Measurements from ENCODE around the gene ELP4. TPM values are rescaled to one million over a fixed set of nuclear protein-coding genes. Genes with fewer than 3 reads are reported as not detected.

The ELP4 gene
- total and polyA plus RNA-seq, 2 experiments from 2014 or later: 28.2 to 38.3 TPM

- no peak for TF ChIP-seq ZNF462 (CRISPR knock-in tag; IDR thresholded peaks at IDR 0.05)
- no peak for TF ChIP-seq NANOG (IDR thresholded peaks at IDR 0.05; ENCODE audit: borderline replicate concordance)
- TF ChIP-seq ZNF114 (CRISPR knock-in tag; IDR thresholded peaks at IDR 0.05): no peak
- TF ChIP-seq EZH2phosphoT487 (IDR thresholded peaks at IDR 0.05; ENCODE audit: unreplicated experiment): no peak
- TF ChIP-seq STAT1 (IDR thresholded peaks at IDR 0.05; ENCODE audit: unreplicated experiment): no peak
- no peak for TF ChIP-seq JUNB (IDR thresholded peaks at IDR 0.05; ENCODE audit: unreplicated experiment)
- no peak for TF ChIP-seq ZNF331 (CRISPR knock-in tag; IDR thresholded peaks at IDR 0.05; ENCODE audit: low read depth)
- no peak for TF ChIP-seq ETS1 (IDR thresholded peaks at IDR 0.05)
- TF ChIP-seq CREB1 (CRISPR knock-in tag; IDR thresholded peaks at IDR 0.05; ENCODE audit: low read depth): no peak
Measured at GRCh38 chr11:31512117-31512516, 2.5 kb downstream of the ELP4 start (continued).

- Histone ChIP-seq H3K36me3 (ENCODE audit: insufficient read depth) (no peaks in the 10 kb centered on the region), H3K27me3 (ENCODE audit: insufficient read depth) (no peaks in the 10 kb centered on the region), H2AFZ (no peak overlapping the region), H3K79me2 (replicated peaks; ENCODE audit: insufficient read depth) (no peaks in the 10 kb centered on the region), H3K27ac (ENCODE audit: low read depth) (no peak overlapping the region), H3K4me2 (no peak overlapping the region), H3K4me1 (ENCODE audit: insufficient read depth) (no peaks in the 10 kb centered on the region), H3K4me3 (no peak overlapping the region), H4K20me1 (replicated peaks; ENCODE audit: insufficient read depth) (no peaks in the 10 kb centered on the region), H3F3A (replicated peaks; ENCODE audit: low read depth) (no peaks in the 10 kb centered on the region), H3K9me2 (ENCODE audit: insufficient read depth) (no peaks in the 10 kb centered on the region)
- Mint-ChIP-seq H3K9me3 (no peaks in the 10 kb centered on the region), H3K36me3 (ENCODE audit: low read depth) (peaks cover 6% of the 10 kb centered on the region; the same call in 1 of the 3 replicates), H3K27ac (no peak overlapping the region), H3K27me3 (ENCODE audit: insufficient read depth, low read depth, poor library complexity) (peaks cover 1% of the 10 kb centered on the region), H3K4me1 (no peaks in the 10 kb centered on the region), H3K4me3 (no peak overlapping the region)
- DNase-seq (ENCODE audit: low spot score) (no peak), ATAC-seq (no peak)
- TF ChIP-seq ETS1 (IDR thresholded peaks at IDR 0.05) (no peak), CREB1 (CRISPR knock-in tag; IDR thresholded peaks at IDR 0.05; ENCODE audit: low read depth) (no peak), NANOG (IDR thresholded peaks at IDR 0.05; ENCODE audit: borderline replicate concordance) (no peak), STAT1 (IDR thresholded peaks at IDR 0.05; ENCODE audit: unreplicated experiment) (no peak)
Measured at GRCh38 chr11:31521497-31522150, 12.1 kb downstream of the ELP4 start.
